ENCODE data around the gene NISCH.

Gene NISCH

GRCh38 chr3:52434491-52435115 is 20.8 kb upstream of the NISCH start:
- no peak overlapping the region for H3K27ac ChIP-seq (replicated peaks)
- no peak for DNase-seq (ENCODE audit: low read depth in 1 of 2, low spot score in 1 of 2)
- no peaks in the 10 kb centered on the region for H3K27me3 ChIP-seq (ENCODE audit: insufficient read depth, poor library complexity, severe bottlenecking)
- H3K4me3 ChIP-seq (replicated peaks; ENCODE audit: insufficient read depth, low read length) = no peak overlapping the region
- TF ChIP-seq SPI1 (IDR thresholded peaks at IDR 0.05; ENCODE audit: borderline replicate concordance, low read depth) (no peak), REST (IDR thresholded peaks at IDR 0.05; ENCODE audit: insufficient replicate concordance, low read depth) (no peak), POLR2AphosphoS5 (IDR thresholded peaks at IDR 0.05; ENCODE audit: low read depth) (no peak), GABPA (IDR thresholded peaks at IDR 0.05; ENCODE audit: low read depth) (no peak)
- TF ChIP-seq, protein P1, sequence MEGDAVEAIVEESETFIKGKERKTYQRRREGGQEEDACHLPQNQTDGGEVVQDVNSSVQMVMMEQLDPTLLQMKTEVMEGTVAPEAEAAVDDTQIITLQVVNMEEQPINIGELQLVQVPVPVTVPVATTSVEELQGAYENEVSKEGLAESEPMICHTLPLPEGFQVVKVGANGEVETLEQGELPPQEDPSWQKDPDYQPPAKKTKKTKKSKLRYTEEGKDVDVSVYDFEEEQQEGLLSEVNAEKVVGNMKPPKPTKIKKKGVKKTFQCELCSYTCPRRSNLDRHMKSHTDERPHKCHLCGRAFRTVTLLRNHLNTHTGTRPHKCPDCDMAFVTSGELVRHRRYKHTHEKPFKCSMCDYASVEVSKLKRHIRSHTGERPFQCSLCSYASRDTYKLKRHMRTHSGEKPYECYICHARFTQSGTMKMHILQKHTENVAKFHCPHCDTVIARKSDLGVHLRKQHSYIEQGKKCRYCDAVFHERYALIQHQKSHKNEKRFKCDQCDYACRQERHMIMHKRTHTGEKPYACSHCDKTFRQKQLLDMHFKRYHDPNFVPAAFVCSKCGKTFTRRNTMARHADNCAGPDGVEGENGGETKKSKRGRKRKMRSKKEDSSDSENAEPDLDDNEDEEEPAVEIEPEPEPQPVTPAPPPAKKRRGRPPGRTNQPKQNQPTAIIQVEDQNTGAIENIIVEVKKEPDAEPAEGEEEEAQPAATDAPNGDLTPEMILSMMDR (IDR thresholded peaks at IDR 0.05; ENCODE audit: insufficient read depth, low read length) = no peak

GRCh38 chr3:52435246-52436101 is 19.9 kb upstream of the NISCH start:
- H3K27ac ChIP-seq (replicated peaks) = no peak overlapping the region
- TF ChIP-seq REST (IDR thresholded peaks at IDR 0.05; ENCODE audit: insufficient replicate concordance, low read depth) = no peak
- TF ChIP-seq, protein P1 (IDR thresholded peaks at IDR 0.05; ENCODE audit: insufficient read depth, low read length) = no peak
- no peak for DNase-seq (ENCODE audit: low read depth in 1 of 2, low spot score in 1 of 2)
- H3K4me3 ChIP-seq (replicated peaks; ENCODE audit: insufficient read depth, low read length) = no peak overlapping the region
- no peaks in the 10 kb centered on the region for H3K27me3 ChIP-seq (ENCODE audit: insufficient read depth, poor library complexity, severe bottlenecking)

GRCh38 chr3:52436500-52437149 is 18.8 kb upstream of the NISCH start:
- Histone ChIP-seq H3K27me3 (ENCODE audit: insufficient read depth, poor library complexity, severe bottlenecking) (no peaks in the 10 kb centered on the region), H3K27ac (replicated peaks) (peak overlapping the region; percentile 20), H3K4me3 (replicated peaks; ENCODE audit: insufficient read depth, low read length) (no peak overlapping the region)
- peak; percentile 48 to 52 for DNase-seq (ENCODE audit: low read depth in 1 of 2, low spot score in 1 of 2)
- TF ChIP-seq REST (IDR thresholded peaks at IDR 0.05; ENCODE audit: insufficient replicate concordance, low read depth) (no peak), SPI1 (IDR thresholded peaks at IDR 0.05; ENCODE audit: borderline replicate concordance, low read depth) (peak; percentile 50; the same call in 1 of the 2 replicates), POLR2AphosphoS5 (IDR thresholded peaks at IDR 0.05; ENCODE audit: low read depth) (no peak)
- TF ChIP-seq, protein P1 (IDR thresholded peaks at IDR 0.05; ENCODE audit: insufficient read depth, low read length) = no peak

Data from HL-60 (cell line).